Measurements from ENCODE around the gene ACAD8. TPM values are rescaled to one million over a fixed set of nuclear protein-coding genes. Genes with fewer than 3 reads are reported as not detected.

ACAD8 gene
- 22.1 and 24.7 TPM in 2 replicates for polyA plus RNA-seq (2011; rRNA removed)
- polyA minus RNA-seq (2011; rRNA and poly(A)+ RNA removed): 13.5 and 13.6 TPM in 2 replicates

- Histone ChIP-seq H3K4me3 (ENCODE audit: low read depth, low read length) (peak within 1 kb of the TSS; percentile 88), H3K27ac (ENCODE audit: low read depth, low read length) (peak within 1 kb of the TSS; percentile 57), H3K9me3 (ENCODE audit: control insufficient read depth, insufficient read depth, low read length) (no peaks in the 10 kb centered on the region), H3K27me3 (ENCODE audit: control insufficient read depth, insufficient read depth, low read length) (no peaks in the 10 kb centered on the region)
- POLR2A ChIA-PET: interaction anchor here (0.7 to 2.4 kb wide), 4 partner anchors 9 to 92 kb away, joined by 3 to 14 read pairs (median 4); partner anchors contain the start of genes NCAPD3 and VPS26B
- DNase-seq (ENCODE audit: low read depth, low spot score): peak; percentile 92
- peak; percentile 26; the same call in 1 of the 2 replicates for TF ChIP-seq CTCF (IDR thresholded peaks at IDR 0.05; ENCODE audit: low read depth, low read length)
- CTCF ChIA-PET: interaction anchor here (0.8 to 1.7 kb wide), 4 partner anchors 9 to 138 kb away, joined by 3 to 9 read pairs (median 4); partner anchors contain the start of genes NCAPD3 and VPS26B
Observed at GRCh38 chr11:134253188-134253993, at the start of gene ACAD8, which contains the start of gene THYN1. ACAD8 (plus strand) TSS chr11:134253568; CDS start chr11:134253601, 33 bp downstream. THYN1 (minus strand) TSS chr11:134253352; CDS start chr11:134252882, 470 bp downstream.

GRCh38 chr11:134205729-134206128, 47.6 kb upstream of the ACAD8 start:
- DNase-seq (ENCODE audit: low read depth, low spot score): no peak
- POLR2A ChIA-PET: interaction anchor here (0.9 kb wide), 1 partner anchor 19 kb away, joined by 3 read pairs; the partner anchor contains the start of genes NCAPD3 and VPS26B
- no peak overlapping the region for H3K4me3 ChIP-seq (ENCODE audit: low read depth, low read length)
- CTCF ChIA-PET: no interaction called here
- TF ChIP-seq CTCF (IDR thresholded peaks at IDR 0.05; ENCODE audit: low read depth, low read length): no peak
- no peak overlapping the region for H3K27ac ChIP-seq (ENCODE audit: low read depth, low read length)
- no peaks in the 10 kb centered on the region for H3K27me3 ChIP-seq (ENCODE audit: control insufficient read depth, insufficient read depth, low read length)
- H3K9me3 ChIP-seq (ENCODE audit: control insufficient read depth, insufficient read depth, low read length): no peaks in the 10 kb centered on the region

GRCh38 chr11:134206185-134206584, 47.2 kb upstream of the ACAD8 start:
- no peak for DNase-seq (ENCODE audit: low read depth, low spot score)
- TF ChIP-seq CTCF (IDR thresholded peaks at IDR 0.05; ENCODE audit: low read depth, low read length): no peak
- ChIA-PET CTCF (no interaction called here), POLR2A (no interaction called here)
- Histone ChIP-seq H3K27me3 (ENCODE audit: control insufficient read depth, insufficient read depth, low read length) (no peaks in the 10 kb centered on the region), H3K4me3 (ENCODE audit: low read depth, low read length) (no peak overlapping the region), H3K9me3 (ENCODE audit: control insufficient read depth, insufficient read depth, low read length) (no peaks in the 10 kb centered on the region), H3K27ac (ENCODE audit: low read depth, low read length) (no peak overlapping the region)

- DNase-seq (ENCODE audit: low read depth, low spot score): no peak
- H3K9me3 ChIP-seq (ENCODE audit: control insufficient read depth, insufficient read depth, low read length): no peaks in the 10 kb centered on the region
- peak; percentile 63 for TF ChIP-seq CTCF (IDR thresholded peaks at IDR 0.05; ENCODE audit: low read depth, low read length)
- POLR2A ChIA-PET: no interaction called here
- H3K27me3 ChIP-seq (ENCODE audit: control insufficient read depth, insufficient read depth, low read length): no peaks in the 10 kb centered on the region
- H3K27ac ChIP-seq (ENCODE audit: low read depth, low read length): no peak overlapping the region
- CTCF ChIA-PET: interaction anchor here (0.7 to 2.7 kb wide), 17 partner anchors 8 to 1205 kb away, joined by 3 to 21 read pairs (median 4); no protein-coding TSS in a partner anchor
- no peak overlapping the region for H3K4me3 ChIP-seq (ENCODE audit: low read depth, low read length)
Observed at GRCh38 chr11:134207538-134208239, 45.7 kb upstream of the ACAD8 start.

All from AG04450 (cell line).